SK-N-MC (cell line): ENCODE data around the gene SYNE1.

Source experiments
- DNase-seq: peaks from one replicate; pipeline ENCODE4 v3.0.0-alpha.2; 2011; ENCODE audit warnings: low read depth, low spot score
- H3K27ac ChIP-seq: fragments of 200-600 bp; sonication (generic); 2 replicates; pipeline ENCODE4 v1.5.1; 2016; ENCODE audit warnings: mixed run types
- H3K36me3 ChIP-seq: fragments of 200-600 bp; sonication (generic); 2 replicates; pipeline ENCODE4 v1.6.1; 2017; ENCODE audit warnings: antibody characterized with exemption, low read length, mixed read lengths; ENCODE audit not compliant: insufficient read depth
- H3K4me3 ChIP-seq: fragments of 200-600 bp; sonication (generic); 2 replicates; pipeline ENCODE4 v1.5.1; 2016
- H3K9ac ChIP-seq: fragments of 200-600 bp; sonication (generic); 2 replicates; pipeline ENCODE4 v1.8.0; 2017; ENCODE audit warnings: mixed run types, mixed read lengths; ENCODE audit not compliant: insufficient read length
- H3K9me3 ChIP-seq: fragments of 200-600 bp; sonication (generic); 2 replicates; pipeline ENCODE4 v1.6.1; 2017; ENCODE audit warnings: low read depth, mild to moderate bottlenecking, antibody characterized with exemption, low read length, moderate library complexity, mixed read lengths
- EZH2 ChIP-seq: fragments of 200-600 bp; sonication (generic); IDR thresholded peaks from one replicate; pipeline ENCODE4 v1.6.1; 2017; ENCODE audit warnings: antibody characterized with exemption
- FOXP2 ChIP-seq: optimal IDR thresholded peaks from 2 replicates; pipeline ENCODE3; 2011; ENCODE audit warnings: mild to moderate bottlenecking, moderate library complexity; ENCODE audit not compliant: insufficient read depth; ENCODE audit errors: extremely low read length, control extremely low read depth
- POLR2AphosphoS5 ChIP-seq: IDR thresholded peaks from 2 replicates; pipeline ENCODE4 v1.6.1; 2012; ENCODE audit warnings: mild to moderate bottlenecking, low read depth, low read length, borderline replicate concordance

Gene SYNE1

DNA sequence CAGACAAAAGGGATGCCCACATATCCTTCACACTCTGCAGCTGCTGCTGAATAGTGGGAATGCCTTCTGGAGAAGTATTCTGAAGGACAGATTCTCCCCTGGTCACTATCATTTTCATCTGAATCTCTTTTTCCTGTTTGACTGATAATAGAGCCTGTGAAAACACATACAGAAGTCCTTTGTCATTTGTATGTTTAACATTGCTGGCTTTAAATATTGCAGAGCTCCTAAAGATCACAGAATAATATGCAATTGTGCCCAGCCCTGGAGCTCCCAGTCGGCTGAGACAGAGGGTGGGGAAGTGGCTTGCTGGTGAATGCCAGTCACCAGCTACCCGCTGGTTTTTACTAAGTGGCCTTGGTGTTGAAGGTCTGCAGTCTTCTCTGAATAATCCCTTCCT lies 272.3 kb downstream of the SYNE1 start:
- peaks cover 5% of the 10 kb centered on the region for H3K36me3 ChIP-seq

DNA sequence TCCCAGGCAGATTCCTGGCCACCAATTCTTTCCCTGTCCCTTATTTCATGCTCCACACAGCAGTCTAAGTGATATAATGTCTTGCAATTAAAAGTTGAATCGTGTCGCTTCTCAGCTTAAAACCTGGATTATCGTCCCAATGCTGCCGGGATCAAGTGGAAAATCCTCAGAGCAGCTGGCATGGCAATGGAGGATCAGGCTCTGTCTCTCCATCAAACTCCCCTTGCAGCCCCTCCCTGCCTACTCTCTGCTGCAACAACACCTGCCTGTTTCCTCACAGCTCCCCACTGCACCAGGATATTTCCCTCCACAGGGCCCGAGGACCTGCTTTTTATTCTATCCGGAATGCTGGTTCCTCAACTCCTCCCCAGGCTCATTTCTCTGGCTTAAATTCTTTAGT lies 277.1 kb downstream of the SYNE1 start:
- H3K27ac ChIP-seq: no peak overlapping the region
- TF ChIP-seq POLR2AphosphoS5 (no peak), EZH2 (no peak), FOXP2 (no peak)

More for the DNA sequence above, 272.3 kb downstream of the SYNE1 start:
- TF ChIP-seq FOXP2 (no peak), POLR2AphosphoS5 (no peak), EZH2 (no peak)
- DNase-seq: no peak
- Histone ChIP-seq H3K27ac (peak overlapping the region; percentile 93), H3K9me3 (no peaks in the 10 kb centered on the region), H3K9ac (no peak overlapping the region), H3K4me3 (peak overlapping the region; percentile 21; the same call in 1 of the 2 replicates)

DNA sequence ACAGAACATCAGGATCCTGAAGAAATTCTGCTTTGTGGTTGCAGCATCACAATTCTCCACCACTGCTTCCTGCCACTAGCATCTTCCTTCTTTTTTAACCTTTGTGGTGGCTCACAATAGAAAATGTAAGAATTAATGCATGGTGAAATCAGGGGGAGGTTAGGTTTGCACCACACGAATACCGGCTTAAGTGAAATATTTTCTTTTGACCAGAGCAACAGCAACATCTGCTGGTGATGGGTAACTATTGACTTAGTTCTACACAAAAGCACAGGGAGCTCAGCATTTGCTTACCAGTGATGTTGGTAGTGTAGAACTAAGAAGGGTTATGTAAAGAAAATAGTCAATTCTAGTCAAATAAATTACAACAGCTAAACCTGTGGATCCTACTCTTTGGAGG lies 280.5 kb downstream of the SYNE1 start:
- Histone ChIP-seq H3K4me3 (no peak overlapping the region), H3K9me3 (no peaks in the 10 kb centered on the region), H3K36me3 (peaks cover 32% of the 10 kb centered on the region), H3K9ac (no peak overlapping the region), H3K27ac (no peak overlapping the region)
- TF ChIP-seq FOXP2: no peak
- TF ChIP-seq POLR2AphosphoS5: no peak
- no peak for TF ChIP-seq EZH2
- no peak for DNase-seq

More for the DNA sequence above, 277.1 kb downstream of the SYNE1 start:
- no peaks in the 10 kb centered on the region for H3K9me3 ChIP-seq
- H3K9ac ChIP-seq: no peak overlapping the region
- DNase-seq: no peak
- H3K36me3 ChIP-seq: peaks cover 15% of the 10 kb centered on the region
- no peak overlapping the region for H3K4me3 ChIP-seq

DNA sequence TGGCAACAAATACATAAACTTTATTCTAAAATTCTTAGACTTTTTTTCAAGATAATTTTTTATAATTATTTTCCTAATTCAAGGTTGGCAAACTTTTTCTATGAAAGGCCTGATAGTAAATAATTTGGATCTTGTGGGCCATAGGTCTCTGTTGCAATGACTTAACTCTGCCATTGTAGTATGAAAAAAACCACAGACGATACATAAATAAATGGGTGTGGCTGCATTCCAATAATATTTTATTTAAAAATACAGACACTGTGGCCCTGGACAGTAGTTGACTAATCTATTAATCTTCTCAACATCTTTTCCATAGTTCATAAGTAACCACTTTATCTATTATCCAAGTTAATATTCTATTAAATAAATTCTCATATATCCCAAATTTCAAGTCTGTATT lies 281.1 kb downstream of the SYNE1 start:
- no peak overlapping the region for H3K9ac ChIP-seq
- no peak overlapping the region for H3K27ac ChIP-seq
- TF ChIP-seq EZH2: no peak
- no peak for TF ChIP-seq FOXP2
- TF ChIP-seq POLR2AphosphoS5: no peak
- no peaks in the 10 kb centered on the region for H3K9me3 ChIP-seq
- H3K36me3 ChIP-seq: peaks cover 33% of the 10 kb centered on the region
- no peak overlapping the region for H3K4me3 ChIP-seq
- DNase-seq: no peak

DNA sequence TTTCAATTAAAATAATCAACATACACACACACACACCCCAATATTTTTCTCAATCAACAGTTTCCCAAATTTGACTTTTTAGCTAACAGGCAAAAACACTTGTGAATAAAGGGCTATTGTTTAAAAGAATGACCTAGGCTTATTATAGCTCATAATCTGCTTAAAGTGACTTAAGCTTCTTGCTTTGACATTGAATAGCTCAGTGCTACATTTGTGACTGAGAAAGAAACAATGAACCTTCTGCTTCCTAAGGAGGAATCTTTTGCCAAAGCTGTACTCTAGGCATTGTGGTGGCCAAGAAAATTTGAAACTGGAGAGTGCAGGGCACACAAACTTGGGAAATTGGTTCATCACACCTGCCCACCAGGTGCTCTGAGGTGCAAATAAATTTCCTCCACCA lies 282.0 kb downstream of the SYNE1 start:
- no peak overlapping the region for H3K9ac ChIP-seq
- no peaks in the 10 kb centered on the region for H3K9me3 ChIP-seq
- peaks cover 33% of the 10 kb centered on the region for H3K36me3 ChIP-seq
- DNase-seq: no peak
- H3K4me3 ChIP-seq: no peak overlapping the region
- H3K27ac ChIP-seq: no peak overlapping the region
- TF ChIP-seq FOXP2 (no peak), EZH2 (no peak), POLR2AphosphoS5 (no peak)

DNA sequence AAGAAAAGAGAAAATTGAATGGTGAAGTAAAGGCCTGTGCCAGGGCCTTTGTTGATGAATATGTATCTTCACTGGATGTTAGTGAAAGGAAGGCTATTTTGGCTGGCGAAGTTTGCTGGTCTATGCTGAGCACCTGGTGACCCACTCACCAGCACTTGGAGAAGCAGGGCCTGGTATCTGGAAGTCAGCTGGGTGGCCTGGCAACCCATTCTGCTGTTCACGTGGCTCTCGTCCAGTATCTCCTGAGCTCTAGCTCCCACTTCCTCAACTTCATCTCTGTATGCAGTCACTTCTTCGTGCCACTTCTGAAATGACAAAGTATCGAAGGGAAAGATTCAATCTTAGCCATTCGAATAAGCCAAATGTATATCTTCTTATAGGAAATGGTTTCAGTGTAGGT lies 283.7 kb downstream of the SYNE1 start:
- Histone ChIP-seq H3K9me3 (no peaks in the 10 kb centered on the region), H3K9ac (no peak overlapping the region), H3K36me3 (peaks cover 33% of the 10 kb centered on the region), H3K27ac (no peak overlapping the region), H3K4me3 (no peak overlapping the region)
- DNase-seq: no peak
- TF ChIP-seq EZH2: no peak
- TF ChIP-seq FOXP2: no peak
- no peak for TF ChIP-seq POLR2AphosphoS5

DNA sequence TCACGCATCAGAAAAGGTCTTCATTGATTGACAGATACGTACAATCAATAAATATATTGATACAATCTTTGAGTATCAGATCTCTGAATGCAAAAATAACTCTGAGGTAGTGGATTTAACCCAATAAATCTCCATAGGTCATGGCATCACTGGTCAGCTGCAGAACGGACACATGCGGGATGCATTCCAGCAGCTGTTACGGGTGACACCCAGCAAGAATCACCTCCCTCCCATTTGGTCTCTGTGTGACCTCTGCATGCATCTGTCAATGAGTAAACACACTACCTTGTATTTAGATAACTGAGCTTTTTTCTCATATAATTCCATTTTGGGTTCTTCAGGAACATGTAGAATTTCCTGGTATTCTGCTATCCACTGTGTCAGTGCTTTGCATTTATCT lies 285.4 kb downstream of the SYNE1 start:
- Histone ChIP-seq H3K27ac (no peak overlapping the region), H3K9ac (no peak overlapping the region), H3K36me3 (peaks cover 23% of the 10 kb centered on the region; the same call in 1 of the 2 replicates), H3K4me3 (no peak overlapping the region), H3K9me3 (no peaks in the 10 kb centered on the region)
- TF ChIP-seq EZH2 (no peak), FOXP2 (no peak), POLR2AphosphoS5 (no peak)
- no peak for DNase-seq

DNA sequence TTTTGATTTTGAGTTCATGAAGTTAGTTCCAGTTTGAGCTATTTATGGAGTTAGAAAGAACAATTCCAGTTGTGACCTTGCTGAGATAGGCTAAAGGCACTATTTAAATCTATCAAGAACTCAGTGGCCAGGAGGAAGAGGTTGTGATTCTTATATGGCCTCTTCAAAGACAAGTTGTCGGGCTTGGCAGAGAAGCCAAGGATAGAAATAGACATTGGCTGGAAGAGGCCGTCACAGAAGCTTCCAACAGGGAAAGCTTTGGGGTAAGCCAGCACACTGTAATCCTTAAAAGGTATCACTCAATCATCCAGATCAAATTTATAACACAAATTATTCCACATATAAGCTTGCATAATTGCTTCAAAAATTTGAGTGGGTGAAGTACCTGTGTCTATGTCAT lies 286.1 kb downstream of the SYNE1 start:
- no peak for TF ChIP-seq POLR2AphosphoS5
- no peak for TF ChIP-seq EZH2
- no peak for TF ChIP-seq FOXP2

DNA sequence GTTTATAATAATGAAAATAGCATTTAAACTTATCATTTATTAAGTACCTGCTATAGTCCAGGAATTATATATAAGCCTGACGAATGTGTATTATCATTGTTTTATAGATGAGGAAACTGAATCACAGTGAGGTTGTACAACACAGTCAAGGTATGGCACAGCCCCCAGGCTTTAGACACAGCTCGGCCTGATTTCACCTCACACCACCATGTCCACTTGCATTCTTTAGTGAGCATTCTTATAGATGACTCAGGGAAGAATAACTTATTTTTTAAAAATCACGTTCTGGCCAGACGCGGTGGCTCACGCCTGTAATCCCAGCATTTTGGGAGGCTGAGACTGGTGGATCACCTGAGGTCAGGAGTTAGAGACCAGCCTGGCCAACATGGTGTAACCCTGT lies 289.0 kb downstream of the SYNE1 start:
- H3K4me3 ChIP-seq: no peak overlapping the region
- no peaks in the 10 kb centered on the region for H3K9me3 ChIP-seq
- no peak overlapping the region for H3K9ac ChIP-seq
- no peak overlapping the region for H3K27ac ChIP-seq
- DNase-seq: no peak
- TF ChIP-seq EZH2: no peak
- no peak for TF ChIP-seq POLR2AphosphoS5
- no peak for TF ChIP-seq FOXP2
- H3K36me3 ChIP-seq: peaks cover 16% of the 10 kb centered on the region; the same call in 1 of the 2 replicates

More for the DNA sequence above, 286.1 kb downstream of the SYNE1 start:
- no peak overlapping the region for H3K9ac ChIP-seq
- H3K4me3 ChIP-seq: no peak overlapping the region
- peaks cover 23% of the 10 kb centered on the region; the same call in 1 of the 2 replicates for H3K36me3 ChIP-seq
- H3K9me3 ChIP-seq: no peaks in the 10 kb centered on the region
- H3K27ac ChIP-seq: no peak overlapping the region
- DNase-seq: no peak
